ENCODE measurements around the gene SEZ6. TPM values are rescaled to one million over a fixed set of nuclear protein-coding genes. Genes with fewer than 3 reads are reported as not detected.

SEZ6 gene
- total and polyA plus RNA-seq, 2 of the 4 experiments (the other 2 are of a cell fraction): not detected

DNA sequence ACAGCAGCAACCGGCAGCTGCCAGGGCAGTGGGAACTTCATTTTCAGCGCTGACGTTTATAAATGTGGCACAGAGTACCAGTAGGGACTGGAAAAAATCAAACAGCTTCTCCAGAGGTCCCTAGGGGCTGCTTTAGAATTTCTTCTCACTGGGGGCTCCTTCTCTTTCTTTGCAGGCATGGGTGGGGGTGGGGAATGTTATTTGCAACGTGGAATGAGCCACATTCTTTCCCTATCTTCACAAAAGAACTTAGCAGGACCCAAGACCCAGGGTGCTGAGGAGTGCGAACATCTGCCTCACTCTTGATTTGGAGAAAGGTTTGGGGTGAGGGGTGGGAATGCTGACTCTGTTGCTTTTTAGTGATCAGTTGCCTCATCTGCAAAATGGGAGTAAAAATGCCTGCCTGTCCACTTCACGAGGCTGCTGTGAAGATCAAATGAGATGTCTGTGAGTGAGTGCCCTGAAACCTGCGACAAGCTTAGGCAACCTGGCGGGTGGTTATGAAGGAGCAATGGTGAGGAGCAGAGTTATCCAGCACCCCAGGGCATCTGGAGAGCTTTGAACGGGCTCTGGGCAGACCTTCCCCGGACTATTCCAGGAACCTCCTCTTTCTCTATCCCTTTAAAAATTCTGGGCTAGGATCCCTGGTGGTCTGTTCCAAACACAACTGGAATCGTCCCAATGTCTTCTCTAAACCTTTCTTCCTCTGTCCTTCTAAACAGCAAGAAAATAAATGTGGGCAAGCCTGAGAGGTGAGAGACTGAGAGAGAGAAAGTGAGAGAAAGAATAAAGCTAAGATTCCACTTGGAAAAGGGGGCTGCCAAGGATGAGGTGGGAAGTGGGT is 26.4 kb upstream of the SEZ6 start:
- Histone ChIP-seq H2AFZ (replicated peaks; ENCODE audit: low read length, poor library complexity) (no peak overlapping the region), H3K4me3 (ENCODE audit: insufficient read depth, low read depth, low read length) (no peak overlapping the region), H3K9ac (ENCODE audit: low read depth, low read length) (no peak overlapping the region), H3K4me1 (ENCODE audit: control insufficient read depth, insufficient read depth, low read length) (no peaks in the 10 kb centered on the region), H4K5ac (ENCODE audit: low read depth, low read length) (no peak overlapping the region), H3K36me3 (ENCODE audit: control insufficient read depth, insufficient read depth, low read length) (no peaks in the 10 kb centered on the region), H3K9me1 (ENCODE audit: insufficient read depth, low read length) (no peaks in the 10 kb centered on the region), H3K79me1 (ENCODE audit: low read depth in 1 of 2, low read length in 2 of 2) (no peaks in the 10 kb centered on the region), H3K4me2 (ENCODE audit: low read depth, low read length) (no peak overlapping the region), H4K20me1 (ENCODE audit: insufficient read depth, low read length) (no peaks in the 10 kb centered on the region), H2AK5ac (ENCODE audit: low read depth, low read length) (no peak overlapping the region), H3K18ac (ENCODE audit: low read depth, low read length) (no peak overlapping the region), H3K23ac (ENCODE audit: low read depth, low read length) (no peak overlapping the region), H2BK5ac (ENCODE audit: low read depth, low read length, poor library complexity, severe bottlenecking) (no peak overlapping the region), H2AK9ac (replicated peaks; ENCODE audit: low read depth, low read length, poor library complexity) (no peak overlapping the region), H4K91ac (ENCODE audit: insufficient read depth, low read depth, low read length) (no peak overlapping the region), H4K8ac (ENCODE audit: low read depth in 2 of 2, low read length in 2 of 2) (no peak overlapping the region), H3K4ac (ENCODE audit: low read depth, low read length) (no peak overlapping the region), H2BK20ac (ENCODE audit: low read depth, low read length) (no peak overlapping the region), H3K27ac (ENCODE audit: insufficient read depth, low read length) (no peak overlapping the region), H2BK15ac (ENCODE audit: low read depth, low read length) (no peak overlapping the region), H3K56ac (ENCODE audit: extremely low read depth, insufficient read depth, low read length) (no peak overlapping the region), H3K9me3 (ENCODE audit: control insufficient read depth, insufficient read depth, low read length) (peaks cover 27% of the 10 kb centered on the region), H2BK120ac (ENCODE audit: low read depth, low read length) (no peak overlapping the region), H3K14ac (replicated peaks; ENCODE audit: low read depth, low read length) (no peak overlapping the region), H3K27me3 (ENCODE audit: control insufficient read depth, insufficient read depth, low read length) (peaks cover 67% of the 10 kb centered on the region)
- CTCF ChIA-PET: no interaction called here
- intact Hi-C loops (cut with micrococcal nuclease): no loop called here
- ATAC-seq (ENCODE audit: low read depth): no peak
- POLR2A ChIA-PET (ENCODE audit: unreplicated experiment): no interaction called here
- in situ Hi-C loops (cut with MboI; ENCODE audit: low sequenced_read_pairs): no loop called here
- dilution Hi-C loops (cut with HindIII; ENCODE audit: low sequenced_read_pairs, unreplicated experiment): no loop called here
- no peak for DNase-seq
- no TSS peak for BruUV-seq (replicated peaks)
- 0% methylated on average over 1 of the region's 11 CpGs; no CpG with 5 or more reads in 1 of the 2 experiments for WGBS, 2 experiments (ENCODE audit: extremely low coverage in 2 of 2, insufficient read length in 1 of 2)
- TF ChIP-seq BHLHE40 (IDR thresholded peaks at IDR 0.05; ENCODE audit: low read depth, low read length) (no peak), NFE2L2 (IDR thresholded peaks at IDR 0.05; ENCODE audit: low read depth, low read length) (no peak), RCOR1 (IDR thresholded peaks at IDR 0.05; ENCODE audit: insufficient replicate concordance, low read length) (no peak), SMC3 (IDR thresholded peaks at IDR 0.05; ENCODE audit: low read depth, low read length) (no peak), RFX5 (IDR thresholded peaks at IDR 0.05; ENCODE audit: low read depth, low read length) (no peak), RAD21 (IDR thresholded peaks at IDR 0.05; ENCODE audit: low read length) (no peak), CHD1 (IDR thresholded peaks at IDR 0.05; ENCODE audit: low read depth, low read length) (no peak), MAFK (IDR thresholded peaks at IDR 0.05; ENCODE audit: low read depth, low read length) (no peak), FOS (IDR thresholded peaks at IDR 0.05; ENCODE audit: low read depth, low read length) (no peak), POLR2A (IDR thresholded peaks at IDR 0.05; ENCODE audit: low read depth, low read length) (no peak)
- TF ChIP-seq, protein P1, sequence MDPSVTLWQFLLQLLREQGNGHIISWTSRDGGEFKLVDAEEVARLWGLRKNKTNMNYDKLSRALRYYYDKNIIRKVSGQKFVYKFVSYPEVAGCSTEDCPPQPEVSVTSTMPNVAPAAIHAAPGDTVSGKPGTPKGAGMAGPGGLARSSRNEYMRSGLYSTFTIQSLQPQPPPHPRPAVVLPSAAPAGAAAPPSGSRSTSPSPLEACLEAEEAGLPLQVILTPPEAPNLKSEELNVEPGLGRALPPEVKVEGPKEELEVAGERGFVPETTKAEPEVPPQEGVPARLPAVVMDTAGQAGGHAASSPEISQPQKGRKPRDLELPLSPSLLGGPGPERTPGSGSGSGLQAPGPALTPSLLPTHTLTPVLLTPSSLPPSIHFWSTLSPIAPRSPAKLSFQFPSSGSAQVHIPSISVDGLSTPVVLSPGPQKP (IDR thresholded peaks at IDR 0.05; ENCODE audit: borderline replicate concordance, low read depth, low read length): no peak
- TF ChIP-seq, protein P2, sequence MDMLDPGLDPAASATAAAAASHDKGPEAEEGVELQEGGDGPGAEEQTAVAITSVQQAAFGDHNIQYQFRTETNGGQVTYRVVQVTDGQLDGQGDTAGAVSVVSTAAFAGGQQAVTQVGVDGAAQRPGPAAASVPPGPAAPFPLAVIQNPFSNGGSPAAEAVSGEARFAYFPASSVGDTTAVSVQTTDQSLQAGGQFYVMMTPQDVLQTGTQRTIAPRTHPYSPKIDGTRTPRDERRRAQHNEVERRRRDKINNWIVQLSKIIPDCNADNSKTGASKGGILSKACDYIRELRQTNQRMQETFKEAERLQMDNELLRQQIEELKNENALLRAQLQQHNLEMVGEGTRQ (IDR thresholded peaks at IDR 0.05; ENCODE audit: low read depth, low read length): no peak
